Gastrocnemius medialis (tissue), 4 donors: Measurements from ENCODE around the gene PDE10A. TPM values are rescaled to one million over a fixed set of nuclear protein-coding genes. Genes with fewer than 3 reads are reported as not detected.
"Not testable (repeated sequence)": the region's sequence is repeated elsewhere in the genome, so short reads cannot be mapped to it uniquely, and the experiment has no call there.

Experiments
- ATAC-seq, 2 donors: fragments of 150-250 bp; one replicate each; pipeline ENCODE4 v1.9.1; 2016
- DNase-seq, 2 donors: peaks; one replicate each; pipeline ENCODE4 v3.0.0-alpha.2; 2019
- H3K27ac ChIP-seq, 4 donors: fragments of 200-600 bp; sonication (generic); 1 replicate in 1 of 4; 2 replicates in 3 of 4; pipeline ENCODE4 v1.5.1; 2016 to 2018; ENCODE audit warnings: mild to moderate bottlenecking in 2 of 4, moderate library complexity in 1 of 4
- H3K27me3 ChIP-seq, 3 donors: fragments of 200-600 bp; sonication (generic) in 2 of 3; 1 replicate in 1 of 3; 2 replicates in 2 of 3; pipeline versions ENCODE4 v1.5.1 to v1.6.0; 2016 to 2019; ENCODE audit warnings: mild to moderate bottlenecking in 1 of 3, moderate library complexity in 1 of 3
- H3K36me3 ChIP-seq, 2 donors: fragments of 200-600 bp; sonication (generic) in 1 of 2; one replicate each; pipeline ENCODE4 v1.5.1; 2017 to 2018
- H3K4me1 ChIP-seq, 2 donors: fragments of 200-600 bp; sonication (generic) in 1 of 2; one replicate each; pipeline ENCODE4 v1.5.1; 2016 to 2017; ENCODE audit warnings: mild to moderate bottlenecking in 2 of 2
- H3K4me3 ChIP-seq, 4 donors: fragments of 200-600 bp; sonication (generic) in 3 of 4; 1 replicate in 1 of 4; 2 replicates in 3 of 4; pipeline ENCODE4 v1.5.1; 2016 to 2019; ENCODE audit warnings: mild to moderate bottlenecking in 2 of 4
- H3K9me3 ChIP-seq, 3 donors: fragments of 200-600 bp; sonication (generic) in 2 of 3; 1 replicate in 1 of 3; 2 replicates in 2 of 3; pipeline ENCODE4 v1.5.1; 2016 to 2019
- CTCF ChIP-seq, 5 experiments: fragments of 450-650 bp in 3 of 5; fragments of 200-600 bp in 2 of 5; sonication (generic) in 2 of 5; IDR thresholded peaks in 4 of 5; conservative IDR thresholded peaks in 1 of 5; 1 replicate in 4 of 5; 2 replicates in 1 of 5; pipeline ENCODE4 v1.5.1; 2016 to 2019; ENCODE audit warnings: antibody characterized with exemption in 5 of 5, mild to moderate bottlenecking in 3 of 5, moderate library complexity in 3 of 5
- POLR2A ChIP-seq, 2 donors: fragments of 450-650 bp; IDR thresholded peaks; one replicate each; pipeline ENCODE4 v1.6.1; 2017; ENCODE audit warnings: antibody characterized with exemption in 2 of 2, mild to moderate bottlenecking in 2 of 2, moderate library complexity in 2 of 2
- in situ Hi-C, 4 donors: fragments of 200-750 bp; cut with MboI; loops; one replicate each; pipeline versions ENCODE4 v1.15.0 to v1.8.0; 2017; ENCODE audit warnings: low sequenced_read_pairs in 4 of 4
- intact Hi-C: fragments of 100-400 bp; cut with DNase I; formaldehyde crosslinking; loops from one replicate; pipeline ENCODE4 v1.15.1; 2023; ENCODE audit warnings: low total_unique reads
- total RNA-seq, 4 donors: library from RNA; depleted of rRNA; stranded (reverse); fragments of >200 nt; gene quantifications; one replicate each; pipeline versions ENCODE4 v1.1.0 to v1.2.3, GENCODE V29; 2016

Gene PDE10A
- total RNA-seq, 4 donors from 2014 or later = 0.24 to 1.5 (median 1.2) TPM

GRCh38 chr6:165559632-165560031 lies 103.4 kb downstream of the PDE10A start:
- ATAC-seq = no peak

DNA sequence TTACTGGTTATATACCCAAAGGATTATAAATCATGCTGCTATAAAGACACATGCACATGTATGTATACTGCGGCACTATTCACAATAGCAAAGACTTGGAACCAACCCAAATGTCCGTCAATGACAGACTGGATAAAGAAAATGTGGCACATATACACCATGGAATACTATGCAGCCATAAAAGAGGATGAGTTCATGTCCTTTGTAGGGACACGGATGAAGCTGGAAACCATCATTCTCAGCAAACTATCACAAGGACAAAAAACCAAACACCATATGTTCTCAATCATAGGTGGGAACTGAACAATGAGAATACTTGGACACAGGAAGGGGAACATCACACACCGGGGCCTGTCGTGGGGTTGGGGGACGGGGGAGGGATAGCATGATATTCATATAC lies 104.9 kb downstream of the PDE10A start:
- H3K9me3 ChIP-seq, intact Hi-C loops, DNase-seq, H3K36me3 ChIP-seq, H3K4me1 ChIP-seq, H3K4me3 ChIP-seq, in situ Hi-C loops, H3K27ac ChIP-seq, H3K27me3 ChIP-seq, ATAC-seq: not testable (repeated sequence)

More at GRCh38 chr6:165559632-165560031, 103.4 kb downstream of the PDE10A start:
- Histone ChIP-seq H3K27ac (no peak overlapping the region), H3K27me3 (no peaks in the 10 kb centered on the region), H3K4me1 (no peaks in the 10 kb centered on the region), H3K9me3 (no peaks in the 10 kb centered on the region), H3K4me3 (no peak overlapping the region), H3K36me3 (no peaks in the 10 kb centered on the region)
- no peak for TF ChIP-seq POLR2A (IDR thresholded peaks at IDR 0.05)
- TF ChIP-seq CTCF (IDR thresholded peaks at IDR 0.05 in 4 of 5, conservative IDR thresholded peaks at IDR 0.05 in 1 of 5) = no peak
- intact Hi-C loops (no loop called here), in situ Hi-C loops (no loop called here)
- no peak for DNase-seq

DNA sequence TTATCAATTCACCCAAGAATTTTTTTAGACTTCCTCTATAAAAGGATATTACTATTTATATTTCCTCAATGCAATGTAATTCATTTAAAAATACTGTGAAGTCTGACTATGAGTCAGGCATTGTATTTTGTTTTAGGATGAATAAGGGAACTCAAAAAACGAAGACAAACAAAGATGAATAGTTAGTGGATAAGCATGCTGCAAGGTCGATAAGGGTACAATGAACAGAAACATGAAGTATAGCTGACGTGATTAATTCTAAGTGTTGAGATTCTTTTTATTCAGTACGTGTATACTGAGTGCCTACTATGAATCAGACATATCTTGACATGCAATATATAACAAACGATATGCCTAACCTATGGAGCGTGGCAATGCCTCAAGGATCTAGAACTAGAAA lies 105.4 kb downstream of the PDE10A start:
- ATAC-seq = no peak
- TF ChIP-seq CTCF (IDR thresholded peaks at IDR 0.05 in 4 of 5, conservative IDR thresholded peaks at IDR 0.05 in 1 of 5) (no peak), POLR2A (IDR thresholded peaks at IDR 0.05) (no peak)
- H3K9me3 ChIP-seq = no peaks in the 10 kb centered on the region
- no peaks in the 10 kb centered on the region for H3K4me1 ChIP-seq
- no peak for DNase-seq
- H3K27ac ChIP-seq = no peak overlapping the region
- in situ Hi-C loops = no loop called here
- no peaks in the 10 kb centered on the region for H3K27me3 ChIP-seq
- intact Hi-C loops = no loop called here
- no peaks in the 10 kb centered on the region for H3K36me3 ChIP-seq
- H3K4me3 ChIP-seq = no peak overlapping the region

GRCh38 chr6:165556116-165556843 lies 106.8 kb downstream of the PDE10A start:
- Histone ChIP-seq H3K4me3 (peak overlapping the region in 1 of 4 donors; percentile 18), H3K27ac (peak overlapping the region in 1 of 4 donors; percentile 25), H3K27me3 (no peaks in the 10 kb centered on the region), H3K9me3 (no peaks in the 10 kb centered on the region), H3K36me3 (no peaks in the 10 kb centered on the region), H3K4me1 (no peaks in the 10 kb centered on the region)
- ATAC-seq (no peak), DNase-seq (no peak)
- in situ Hi-C loops (no loop called here), intact Hi-C loops (no loop called here)
- no peak for TF ChIP-seq POLR2A (IDR thresholded peaks at IDR 0.05)
- TF ChIP-seq CTCF (IDR thresholded peaks at IDR 0.05 in 4 of 5, conservative IDR thresholded peaks at IDR 0.05 in 1 of 5) = no peak

DNA sequence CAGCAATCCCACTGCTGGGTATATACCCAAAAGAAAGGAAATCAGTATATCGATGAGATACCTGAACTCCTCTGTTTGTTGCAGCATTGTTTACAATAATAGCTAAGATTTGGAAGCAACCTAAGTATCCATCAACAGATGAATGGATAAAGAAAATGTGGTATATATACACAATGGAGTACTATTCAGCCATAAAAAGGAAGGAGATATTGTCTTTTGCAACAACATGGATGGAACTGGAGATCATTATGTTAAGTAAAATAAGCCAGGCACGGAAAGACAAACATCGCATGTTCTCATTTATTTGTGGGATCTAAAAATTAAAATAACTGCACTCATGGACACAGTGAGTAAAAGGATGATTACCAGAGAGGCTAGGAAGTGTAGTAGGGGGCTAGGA lies 108.4 kb downstream of the PDE10A start:
- H3K36me3 ChIP-seq, H3K27ac ChIP-seq, DNase-seq, intact Hi-C loops, H3K27me3 ChIP-seq, ATAC-seq, in situ Hi-C loops, H3K4me3 ChIP-seq, H3K9me3 ChIP-seq, H3K4me1 ChIP-seq: not testable (repeated sequence)
